ENCODE data around the gene RAB23.

RAB23 gene

GRCh38 chr6:57226221-57226620 lies 4.1 kb upstream of the RAB23 start:
- DNase-seq = no peak

GRCh38 chr6:57224769-57225515 lies 2.8 kb upstream of the RAB23 start:
- DNase-seq = peak; percentile 53 to 58 (median 57)

- peak in 1 of 3 donors; percentile 2 for DNase-seq
Observed at GRCh38 chr6:57222743-57223077, 603 bp upstream of the RAB23 start.

GRCh38 chr6:57221191-57221935 lies 744 bp downstream of the RAB23 start:
- DNase-seq = peak; percentile 31 to 62 (median 44)

- no peak for DNase-seq
Observed at GRCh38 chr6:57220083-57220703, 1.9 kb downstream of the RAB23 start.

GRCh38 chr6:57217270-57217669 lies 4.8 kb downstream of the RAB23 start:
- DNase-seq = no peak

- DNase-seq = no peak
Observed at GRCh38 chr6:57216235-57217101, 5.6 kb downstream of the RAB23 start.

GRCh38 chr6:57215260-57215659 lies 6.8 kb downstream of the RAB23 start:
- DNase-seq = no peak

GRCh38 chr6:57210060-57210459 lies 12.0 kb downstream of the RAB23 start:
- no peak for DNase-seq

- DNase-seq = no peak
Observed at GRCh38 chr6:57209030-57209429, 13.1 kb downstream of the RAB23 start.

GRCh38 chr6:57207872-57208271 lies 14.2 kb downstream of the RAB23 start:
- no peak for DNase-seq

- no peak for DNase-seq
Observed at GRCh38 chr6:57207141-57207540, 15.0 kb downstream of the RAB23 start.

GRCh38 chr6:57205550-57206328 lies 16.4 kb downstream of the RAB23 start:
- no peak for DNase-seq

- no peak for DNase-seq
Observed at GRCh38 chr6:57201718-57202117, 20.4 kb downstream of the RAB23 start.

GRCh38 chr6:57198926-57199636 lies 23.0 kb downstream of the RAB23 start:
- DNase-seq = no peak

GRCh38 chr6:57195457-57195856 lies 26.6 kb downstream of the RAB23 start:
- DNase-seq = no peak

GRCh38 chr6:57193177-57193576 lies 28.9 kb downstream of the RAB23 start:
- DNase-seq = no peak

GRCh38 chr6:57190140-57190539 lies 32.0 kb downstream of the RAB23 start:
- no peak for DNase-seq

- no peak for DNase-seq
Observed at GRCh38 chr6:57183336-57183735, 38.8 kb downstream of the RAB23 start.

GRCh38 chr6:57182017-57182432 lies 40.1 kb downstream of the RAB23 start:
- DNase-seq = no peak

- no peak for DNase-seq
Observed at GRCh38 chr6:57180596-57180995, 41.5 kb downstream of the RAB23 start.

Measured in suppressor macrophage treated with lipopolysaccharide for 1 hour (primary cell).